GM12864 (cell line): Measurements from ENCODE around the gene HES5.

ENCODE experiments used
- DNase-seq: peaks from one replicate; pipeline ENCODE4 v3.0.0-alpha.2; 2011; ENCODE audit warnings: low read depth
- H3K4me3 ChIP-seq: 2 replicates; pipeline ENCODE4 v1.5.1; 2011; ENCODE audit warnings: mild to moderate bottlenecking, low read depth, low read length, control low read depth
- TF ChIP-seq, protein P1 (sequence below): IDR thresholded peaks from 2 replicates; pipeline ENCODE4 v1.5.1; 2011; ENCODE audit warnings: low read depth, mild to moderate bottlenecking, moderate library complexity, low read length, control low read depth, inconsistent platforms; ENCODE audit errors: missing control alignments

Gene HES5

DNA sequence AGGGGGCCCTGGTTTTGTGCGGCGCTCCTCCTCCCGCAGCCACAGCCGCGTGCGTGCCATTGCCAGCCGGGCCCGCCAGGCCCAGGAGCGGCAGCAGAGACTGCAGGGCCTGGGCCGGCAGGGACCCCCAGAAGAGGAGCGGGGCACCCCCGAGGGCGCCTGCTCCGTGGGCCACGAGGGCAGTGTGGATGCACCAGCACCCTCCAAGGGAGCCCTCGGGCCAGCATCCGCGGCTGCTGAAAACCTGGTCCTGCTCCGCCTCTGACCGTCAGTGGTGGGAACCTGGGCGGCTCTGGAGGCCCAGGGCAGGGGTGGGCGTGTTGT, 25.2 kb downstream of the HES5 start:
- H3K4me3 ChIP-seq, result no peak overlapping the region
- no peak for DNase-seq
- TF ChIP-seq, protein P1, sequence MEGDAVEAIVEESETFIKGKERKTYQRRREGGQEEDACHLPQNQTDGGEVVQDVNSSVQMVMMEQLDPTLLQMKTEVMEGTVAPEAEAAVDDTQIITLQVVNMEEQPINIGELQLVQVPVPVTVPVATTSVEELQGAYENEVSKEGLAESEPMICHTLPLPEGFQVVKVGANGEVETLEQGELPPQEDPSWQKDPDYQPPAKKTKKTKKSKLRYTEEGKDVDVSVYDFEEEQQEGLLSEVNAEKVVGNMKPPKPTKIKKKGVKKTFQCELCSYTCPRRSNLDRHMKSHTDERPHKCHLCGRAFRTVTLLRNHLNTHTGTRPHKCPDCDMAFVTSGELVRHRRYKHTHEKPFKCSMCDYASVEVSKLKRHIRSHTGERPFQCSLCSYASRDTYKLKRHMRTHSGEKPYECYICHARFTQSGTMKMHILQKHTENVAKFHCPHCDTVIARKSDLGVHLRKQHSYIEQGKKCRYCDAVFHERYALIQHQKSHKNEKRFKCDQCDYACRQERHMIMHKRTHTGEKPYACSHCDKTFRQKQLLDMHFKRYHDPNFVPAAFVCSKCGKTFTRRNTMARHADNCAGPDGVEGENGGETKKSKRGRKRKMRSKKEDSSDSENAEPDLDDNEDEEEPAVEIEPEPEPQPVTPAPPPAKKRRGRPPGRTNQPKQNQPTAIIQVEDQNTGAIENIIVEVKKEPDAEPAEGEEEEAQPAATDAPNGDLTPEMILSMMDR, result no peak

DNA sequence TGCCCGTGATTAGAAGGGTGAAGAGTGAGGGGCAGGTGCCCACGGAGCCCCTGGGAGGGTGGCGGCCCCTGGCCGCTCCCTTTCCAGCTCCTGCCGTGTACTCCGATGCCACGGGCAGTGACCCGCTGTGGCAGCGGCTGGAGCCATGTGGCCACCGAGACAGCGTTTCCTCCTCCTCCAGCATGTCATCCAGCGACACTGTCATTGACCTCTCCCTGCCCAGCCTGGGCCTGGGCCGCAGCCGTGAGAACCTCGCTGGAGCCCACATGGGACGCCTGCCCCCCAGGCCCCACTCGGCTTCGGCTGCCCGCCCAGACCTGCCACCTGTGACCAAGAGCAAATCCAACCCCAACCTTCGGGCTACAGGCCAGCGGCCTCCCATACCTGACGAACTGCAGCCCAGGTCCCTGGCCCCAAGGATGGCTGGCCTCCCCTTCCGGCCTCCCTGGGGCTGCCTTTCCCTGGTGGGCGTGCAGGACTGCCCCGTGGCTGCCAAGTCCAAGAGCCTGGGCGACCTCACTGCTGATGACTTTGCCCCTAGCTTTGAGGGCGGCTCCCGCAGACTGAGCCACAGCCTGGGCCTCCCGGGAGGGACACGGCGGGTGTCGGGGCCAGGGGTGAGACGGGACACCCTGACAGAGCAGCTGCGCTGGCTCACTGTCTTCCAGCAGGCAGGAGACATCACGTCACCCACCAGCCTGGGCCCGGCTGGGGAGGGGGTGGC, 25.7 kb downstream of the HES5 start:
- no peak overlapping the region for H3K4me3 ChIP-seq
- TF ChIP-seq, protein P1, result no peak

DNA sequence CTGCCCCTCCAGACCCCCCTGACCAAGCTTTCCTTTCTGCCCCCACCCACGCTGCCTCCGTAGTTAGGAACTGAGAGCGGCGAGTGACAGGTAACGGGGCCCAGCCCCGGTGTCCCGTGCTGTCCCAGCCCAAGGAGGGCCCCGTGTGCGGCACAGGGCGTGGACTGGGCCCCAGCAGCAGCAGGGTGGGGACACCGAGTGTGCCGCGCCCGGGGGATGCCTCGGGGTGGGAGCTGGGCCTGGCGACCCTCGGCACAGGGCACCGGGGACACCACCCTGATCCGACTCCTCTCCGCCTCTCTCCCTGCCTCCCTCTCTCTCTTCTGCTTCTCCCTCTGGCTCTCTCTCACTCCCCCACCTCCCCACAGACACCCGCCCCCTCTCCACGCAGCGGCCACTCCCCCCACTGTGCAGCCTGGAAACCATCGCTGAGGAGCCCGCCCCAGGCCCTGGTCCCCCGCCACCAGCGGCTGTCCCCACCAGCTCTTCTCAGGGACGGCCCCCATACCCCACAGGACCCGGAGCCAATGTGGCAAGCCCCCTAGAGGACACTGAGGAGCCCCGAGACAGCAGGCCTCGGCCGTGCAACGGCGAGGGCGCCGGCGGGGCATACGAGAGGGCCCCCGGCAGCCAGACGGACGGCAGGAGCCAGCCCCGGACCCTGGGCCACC, 26.4 kb downstream of the HES5 start:
- TF ChIP-seq, protein P1, result no peak
- DNase-seq, result no peak
- H3K4me3 ChIP-seq, result no peak overlapping the region

More for the DNA sequence above, 25.7 kb downstream of the HES5 start:
- DNase-seq, result no peak

DNA sequence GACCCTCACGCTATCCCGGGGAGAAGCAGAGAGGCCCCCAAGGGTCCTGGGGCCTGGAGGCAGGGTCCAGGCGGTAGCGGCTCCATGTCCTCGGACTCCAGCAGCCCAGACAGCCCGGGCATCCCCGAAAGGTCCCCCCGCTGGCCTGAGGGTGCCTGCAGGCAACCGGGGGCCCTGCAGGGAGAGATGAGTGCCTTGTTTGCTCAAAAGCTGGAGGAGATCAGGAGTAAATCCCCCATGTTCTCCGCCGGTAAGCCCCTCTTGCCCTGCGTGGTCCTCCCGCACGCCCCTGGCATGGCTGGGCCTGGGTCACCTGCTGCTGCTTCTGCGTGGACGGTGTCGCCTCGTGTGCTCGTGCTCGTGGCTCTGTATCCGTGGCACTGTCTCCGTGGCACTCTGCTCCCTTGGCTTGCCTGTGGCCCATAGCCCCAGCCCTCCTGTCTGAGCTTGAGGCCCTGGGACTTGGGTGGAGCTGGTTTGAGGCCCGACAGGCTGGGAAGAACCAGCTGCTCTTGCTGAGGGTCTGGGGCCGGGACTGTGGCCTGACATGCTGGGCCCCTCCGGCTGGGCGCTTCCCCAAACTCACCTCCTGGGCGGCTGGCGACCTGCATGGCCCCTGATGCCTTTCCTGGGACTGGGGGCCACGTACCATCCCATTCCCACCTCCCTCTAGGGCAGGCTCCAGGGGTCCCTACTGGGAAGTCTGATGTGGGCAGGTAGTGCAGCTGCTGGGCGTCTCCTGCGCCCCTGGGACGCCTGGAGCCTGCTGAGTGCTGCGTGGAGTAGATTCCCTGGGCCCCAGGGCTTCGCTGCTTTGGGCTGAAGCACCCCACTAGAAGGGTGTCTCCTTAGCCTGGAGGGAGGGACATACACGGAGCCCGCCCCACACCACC, 27.2 kb downstream of the HES5 start:
- no peak for DNase-seq
- TF ChIP-seq, protein P1, result no peak
- H3K4me3 ChIP-seq, result no peak overlapping the region

DNA sequence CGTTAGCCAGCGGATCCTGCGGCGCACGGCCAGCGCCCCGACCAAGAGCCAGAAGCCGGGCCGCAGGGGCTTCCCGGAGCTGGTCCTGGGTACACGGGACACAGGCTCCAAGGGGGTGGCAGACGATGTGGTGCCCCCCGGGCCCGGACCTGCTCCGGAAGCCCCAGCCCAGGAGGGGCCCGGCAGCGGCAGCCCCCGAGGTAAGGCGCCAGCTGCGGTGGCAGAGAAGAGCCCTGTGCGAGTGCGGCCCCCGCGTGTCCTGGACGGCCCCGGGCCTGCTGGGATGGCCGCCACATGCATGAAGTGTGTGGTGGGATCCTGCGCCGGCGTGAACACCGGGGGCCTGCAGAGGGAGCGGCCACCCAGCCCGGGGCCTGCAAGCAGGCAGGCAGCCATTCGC, 27.9 kb downstream of the HES5 start:
- TF ChIP-seq, protein P1, result no peak
- no peak for DNase-seq
- no peak overlapping the region for H3K4me3 ChIP-seq

DNA sequence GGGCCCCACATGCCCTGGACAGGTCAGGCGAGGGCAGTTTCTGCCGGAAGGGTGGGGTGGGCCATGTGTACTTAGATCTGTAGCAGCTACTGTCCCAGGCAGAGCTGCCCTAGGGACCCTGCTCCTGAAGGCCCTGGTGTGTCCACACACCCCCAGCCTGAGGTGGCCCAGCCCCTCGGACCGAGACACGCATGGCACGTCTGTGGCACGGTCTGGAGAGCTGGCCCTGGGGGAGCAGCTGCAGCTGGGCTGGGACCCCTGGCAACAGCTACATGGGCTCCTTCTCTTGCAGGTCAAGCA, 28.3 kb downstream of the HES5 start:
- no peak overlapping the region for H3K4me3 ChIP-seq
- no peak for DNase-seq
- TF ChIP-seq, protein P1, result no peak
